Naive thymus-derived CD8-positive, alpha-beta T cell (primary cell): ENCODE results near the gene SSBP2. TPM values are rescaled to one million over a fixed set of nuclear protein-coding genes. Genes with fewer than 3 reads are reported as not detected.

Experiments
- ATAC-seq, 2 donors: fragments of 150-1000 bp; cut with Tn5 transposase in 1 of 2; sonication (Bioruptor Pico), chemical (Tn5 transposase) in 1 of 2; 1 replicate in 1 of 2; 2 replicates in 1 of 2; pipeline ENCODE4 v1.10.0; 2021; ENCODE audit warnings: mild to moderate bottlenecking in 2 of 2, moderate library complexity in 2 of 2
- POLR2A ChIA-PET: fragments of 350-600 bp; sonication (Branson Sonifier 250); formaldehyde crosslinking; loops from one replicate; lab custom pipeline; 2021; ENCODE audit warnings: antibody characterized with exemption; lab: Charles Lee
- DNase-seq, 10 donors: peaks; one replicate each; pipeline versions ENCODE4 v3.0.0 to v3.0.0-alpha.2; 2020 to 2022
- H3K27ac Mint-ChIP-seq, 10 donors: one replicate each; pipeline ENCODE4 v1.8.0; 2020 to 2022; ENCODE audit warnings: mild to moderate bottlenecking in 10 of 10, mixed read lengths in 10 of 10, moderate library complexity in 4 of 10, inconsistent platforms in 1 of 10
- H3K27me3 Mint-ChIP-seq, 5 donors: one replicate each; pipeline ENCODE4 v1.8.0; 2021 to 2022; ENCODE audit warnings: mixed read lengths in 5 of 5
- H3K36me3 Mint-ChIP-seq, 3 donors: one replicate each; pipeline ENCODE4 v1.8.0; 2020 to 2022; ENCODE audit warnings: mixed read lengths in 3 of 3, mild to moderate bottlenecking in 2 of 3, inconsistent platforms in 1 of 3
- H3K4me1 Mint-ChIP-seq, 4 donors: one replicate each; pipeline ENCODE4 v1.8.0; 2021 to 2022; ENCODE audit warnings: mixed read lengths in 4 of 4
- H3K4me3 Mint-ChIP-seq, 10 donors: one replicate each; pipeline ENCODE4 v1.8.0; 2020 to 2022; ENCODE audit warnings: mild to moderate bottlenecking in 10 of 10, mixed read lengths in 10 of 10, moderate library complexity in 6 of 10, inconsistent platforms in 1 of 10
- H3K9me3 Mint-ChIP-seq, 9 donors: one replicate each; pipeline ENCODE4 v1.8.0; 2020 to 2022; ENCODE audit warnings: mixed read lengths in 9 of 9, mild to moderate bottlenecking in 3 of 9, inconsistent platforms in 1 of 9, moderate library complexity in 1 of 9
- polyA plus RNA-seq, 3 donors: library from polyadenylated mRNA; unstranded; fragments of 300-500 nt; fragmentation: Illumina TruSeq; gene quantifications; one replicate each; pipeline ENCODE4 v1.2.3, GENCODE V29; 2021
- total RNA-seq, 8 experiments: library from RNA in 2 of 8; stranded (reverse) in 2 of 8; gene quantifications; one replicate each; pipeline ENCODE4 v1.2.3 and lab custom pipeline; 2021 to 2026

Gene SSBP2
- total and polyA plus RNA-seq, 5 experiments from 2014 or later, result 36.4 to 43.8 (median 40.2) TPM

DNA sequence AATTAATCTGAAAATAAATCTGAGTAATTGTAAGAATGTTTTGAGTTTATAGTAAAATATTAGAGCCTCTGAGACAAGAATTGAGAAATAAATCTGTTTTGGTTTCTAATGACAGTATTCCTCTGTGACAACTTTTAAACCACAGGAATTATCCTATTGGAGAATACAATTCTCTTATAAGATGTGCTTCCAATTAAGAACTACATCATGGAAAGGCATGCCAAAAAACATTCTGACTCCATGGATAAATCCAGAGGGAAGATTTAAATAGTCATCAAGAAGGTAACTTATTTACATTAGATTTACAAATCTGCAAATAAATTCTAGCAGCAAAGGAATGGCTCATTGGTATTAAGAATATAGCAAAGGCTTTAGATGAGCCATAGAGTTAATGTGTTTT, 178.7 kb downstream of the SSBP2 start:
- peaks cover 17 to 51% (median 47%) of the 10 kb centered on the region in 3 donors for H3K36me3 Mint-ChIP-seq
- no peak overlapping the region for H3K27ac Mint-ChIP-seq
- DNase-seq (no peak), ATAC-seq (no peak)
- no peak overlapping the region for H3K4me3 Mint-ChIP-seq
- H3K9me3 Mint-ChIP-seq, result peaks cover 0 to 15% (median 4%) of the 10 kb centered on the region in 9 donors
- H3K4me1 Mint-ChIP-seq, result peaks cover 5 to 14% (median 10%) of the 10 kb centered on the region in 4 donors
- POLR2A ChIA-PET, result no interaction called here
- H3K27me3 Mint-ChIP-seq, result no peaks in the 10 kb centered on the region

DNA sequence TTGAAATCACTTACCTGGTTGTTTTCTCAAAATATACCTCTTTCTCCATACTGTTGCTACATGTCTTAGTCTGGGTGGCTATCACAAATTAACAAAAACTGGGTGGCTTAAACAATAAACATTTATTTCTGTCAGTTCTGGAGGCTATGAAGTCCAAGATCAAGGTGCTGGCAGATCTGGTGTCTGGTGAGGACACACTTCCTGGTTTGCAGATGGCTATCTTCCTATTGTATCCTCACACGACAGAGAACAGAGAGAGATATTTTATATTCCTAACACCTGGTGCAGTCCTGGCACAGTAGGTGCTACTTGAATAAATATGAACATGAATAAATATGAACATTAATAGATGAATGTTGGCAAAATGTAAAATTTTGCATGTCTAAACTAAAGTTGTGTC, 192.7 kb downstream of the SSBP2 start:
- no peaks in the 10 kb centered on the region for H3K27me3 Mint-ChIP-seq
- H3K4me3 Mint-ChIP-seq, result no peak overlapping the region
- peaks cover 0 to 3% (median 0%) of the 10 kb centered on the region in 9 donors for H3K9me3 Mint-ChIP-seq
- DNase-seq (no peak), ATAC-seq (no peak)
- H3K4me1 Mint-ChIP-seq, result peaks cover 10 to 29% (median 13%) of the 10 kb centered on the region in 4 donors
- no peak overlapping the region for H3K27ac Mint-ChIP-seq
- H3K36me3 Mint-ChIP-seq, result peaks cover 0 to 6% (median 0%) of the 10 kb centered on the region in 3 donors
- POLR2A ChIA-PET, result no interaction called here

DNA sequence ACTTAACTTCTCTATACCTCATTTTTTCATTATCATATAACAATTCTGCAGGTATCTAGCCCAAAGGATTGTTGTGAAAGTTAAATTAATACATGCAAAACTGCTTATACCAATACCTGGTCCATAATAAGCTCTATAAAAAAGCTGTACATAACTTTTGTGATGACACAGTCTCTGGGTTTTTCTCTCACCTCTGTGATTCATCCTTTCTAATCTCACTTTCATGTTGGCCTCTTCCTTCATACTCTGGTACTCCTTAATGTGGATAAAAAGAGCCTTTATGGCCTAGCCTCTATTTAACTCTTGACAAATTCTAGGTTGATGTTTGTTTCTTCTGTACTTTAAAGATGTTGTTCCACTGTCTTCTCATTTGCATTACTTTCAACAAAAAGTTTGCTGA, 194.1 kb downstream of the SSBP2 start:
- H3K27me3 Mint-ChIP-seq, result no peaks in the 10 kb centered on the region
- peaks cover 0 to 2% (median 0%) of the 10 kb centered on the region in 3 donors for H3K36me3 Mint-ChIP-seq
- peaks cover 10 to 27% (median 14%) of the 10 kb centered on the region in 4 donors for H3K4me1 Mint-ChIP-seq
- H3K4me3 Mint-ChIP-seq, result no peak overlapping the region
- H3K27ac Mint-ChIP-seq, result no peak overlapping the region
- DNase-seq (no peak), ATAC-seq (no peak)
- POLR2A ChIA-PET, result no interaction called here
- H3K9me3 Mint-ChIP-seq, result no peaks in the 10 kb centered on the region

DNA sequence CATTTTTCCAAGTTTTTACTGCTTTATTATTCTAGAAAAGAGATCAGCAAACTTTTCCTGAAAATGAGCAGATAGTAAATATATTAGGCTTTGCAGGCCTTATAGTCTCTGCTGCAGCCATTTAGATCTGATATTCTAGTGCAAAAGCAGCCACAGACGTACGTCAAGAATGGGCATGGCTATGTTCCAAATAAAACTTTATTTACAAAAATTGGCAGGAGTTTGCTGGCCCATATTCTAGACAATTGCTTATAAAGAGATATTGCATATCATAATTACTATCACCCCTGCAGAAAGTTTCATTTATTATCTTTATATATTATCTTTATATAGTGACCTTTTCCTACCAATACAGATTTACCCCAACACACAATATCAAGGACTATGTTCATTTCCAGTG, 195.0 kb downstream of the SSBP2 start:
- DNase-seq, result no peak
- Mint-ChIP-seq H3K27ac (no peak overlapping the region), H3K9me3 (no peaks in the 10 kb centered on the region), H3K27me3 (no peaks in the 10 kb centered on the region), H3K36me3 (peaks cover 0 to 2% (median under 1%) of the 10 kb centered on the region in 3 donors), H3K4me1 (peaks cover 10 to 27% (median 14%) of the 10 kb centered on the region in 4 donors), H3K4me3 (no peak overlapping the region)
- POLR2A ChIA-PET, result no interaction called here
- no peak for ATAC-seq

DNA sequence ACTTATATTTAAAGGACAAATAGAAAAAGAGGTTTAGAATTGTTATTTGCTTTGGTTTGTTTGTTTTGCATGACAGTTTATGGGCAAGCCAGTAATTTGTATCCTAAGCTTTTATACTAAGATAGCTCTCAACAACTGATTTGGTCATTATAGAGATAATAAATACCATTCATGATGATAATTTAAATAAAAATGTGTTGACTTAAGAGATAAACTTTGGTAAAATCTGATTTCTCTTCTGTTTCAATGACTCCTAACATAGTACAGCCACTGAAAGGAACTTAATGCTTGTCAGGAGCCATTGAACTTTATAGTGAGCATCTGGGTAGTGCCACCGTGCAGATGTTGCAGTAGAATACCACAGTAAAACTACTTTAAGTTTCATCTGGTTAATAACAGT, 196.2 kb downstream of the SSBP2 start:
- Mint-ChIP-seq H3K27ac (no peak overlapping the region), H3K4me1 (peaks cover 10 to 27% (median 14%) of the 10 kb centered on the region in 4 donors), H3K27me3 (no peaks in the 10 kb centered on the region), H3K4me3 (no peak overlapping the region), H3K9me3 (no peaks in the 10 kb centered on the region), H3K36me3 (peaks cover 0 to 8% (median 7%) of the 10 kb centered on the region in 3 donors)
- ATAC-seq, result no peak
- no peak for DNase-seq
- POLR2A ChIA-PET, result no interaction called here

DNA sequence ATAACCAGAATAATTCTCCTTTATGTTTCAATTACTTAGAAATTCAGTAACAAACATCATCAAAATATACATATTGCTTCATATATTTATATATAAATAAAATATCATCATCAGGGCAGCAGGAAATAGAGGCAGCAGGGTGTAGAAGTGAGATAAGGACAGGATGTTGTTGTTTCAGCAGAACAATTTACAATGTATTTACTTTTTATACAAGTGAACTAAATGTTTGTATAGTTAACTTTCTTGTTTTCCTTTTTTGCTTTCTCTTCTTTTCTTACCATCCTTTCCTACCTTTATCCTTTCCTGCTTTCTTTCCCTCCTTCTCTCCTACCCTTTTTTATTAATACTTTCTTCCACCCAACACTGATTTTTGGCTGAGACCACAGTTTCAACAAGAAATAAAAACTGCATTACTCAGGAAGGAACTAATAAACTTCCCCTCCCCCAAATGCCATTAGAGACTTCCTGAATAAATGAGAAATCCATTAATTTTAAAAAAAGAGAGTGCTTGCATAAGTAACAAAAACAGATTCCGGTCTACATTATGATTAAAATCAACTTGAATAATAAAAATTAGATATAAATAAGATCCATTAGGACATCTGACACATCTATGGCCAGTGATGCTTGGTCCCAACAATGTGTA, 197.2 kb downstream of the SSBP2 start:
- ATAC-seq (no peak), DNase-seq (no peak)
- Mint-ChIP-seq H3K4me3 (no peak overlapping the region), H3K27ac (peak overlapping the region in 2 of 10 donors; percentile 6 to 27), H3K4me1 (peaks cover 13 to 27% (median 14%) of the 10 kb centered on the region in 4 donors), H3K9me3 (peaks cover 0 to 4% (median 0%) of the 10 kb centered on the region in 9 donors), H3K27me3 (no peaks in the 10 kb centered on the region), H3K36me3 (peaks cover 0 to 12% (median 9%) of the 10 kb centered on the region in 3 donors)
- POLR2A ChIA-PET, result no interaction called here

DNA sequence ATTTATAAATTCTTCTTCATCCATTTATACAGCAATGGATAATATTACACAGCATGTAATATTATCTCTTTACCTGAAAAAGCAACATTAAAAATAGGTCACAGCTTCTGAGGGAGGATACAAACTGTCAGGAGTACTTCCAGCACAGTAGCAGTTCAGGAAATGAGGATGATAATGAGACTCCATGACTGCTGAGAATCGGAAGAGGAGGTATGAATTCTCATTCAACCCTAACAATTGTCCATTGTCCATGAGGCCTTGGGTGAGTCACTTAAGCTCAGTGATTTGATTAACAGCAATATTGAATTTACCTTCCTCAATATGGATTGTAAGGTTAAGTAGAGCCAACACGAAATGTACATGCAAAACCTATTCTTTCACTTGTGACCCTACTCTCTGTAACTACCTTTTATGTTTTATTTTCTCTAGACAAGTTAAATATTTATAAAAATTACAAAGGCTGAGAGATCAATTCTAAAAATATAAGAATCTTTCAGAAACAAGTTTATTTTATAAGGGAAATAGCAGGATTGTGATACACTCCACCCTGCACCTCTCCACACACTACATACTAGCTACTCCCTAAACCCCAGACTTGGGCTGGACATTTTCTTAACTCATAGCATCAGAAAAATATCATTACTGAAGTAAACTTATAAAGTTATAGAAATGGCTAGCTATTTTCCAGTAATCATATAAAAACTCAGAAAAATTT, 197.9 kb downstream of the SSBP2 start:
- DNase-seq (no peak), ATAC-seq (no peak)
- Mint-ChIP-seq H3K4me3 (no peak overlapping the region), H3K4me1 (peaks cover 8 to 21% (median 10%) of the 10 kb centered on the region in 4 donors), H3K27me3 (no peaks in the 10 kb centered on the region), H3K27ac (no peak overlapping the region), H3K36me3 (peaks cover 0 to 16% (median 12%) of the 10 kb centered on the region in 3 donors), H3K9me3 (peaks cover 0 to 4% (median 0%) of the 10 kb centered on the region in 9 donors)
- POLR2A ChIA-PET, result no interaction called here

DNA sequence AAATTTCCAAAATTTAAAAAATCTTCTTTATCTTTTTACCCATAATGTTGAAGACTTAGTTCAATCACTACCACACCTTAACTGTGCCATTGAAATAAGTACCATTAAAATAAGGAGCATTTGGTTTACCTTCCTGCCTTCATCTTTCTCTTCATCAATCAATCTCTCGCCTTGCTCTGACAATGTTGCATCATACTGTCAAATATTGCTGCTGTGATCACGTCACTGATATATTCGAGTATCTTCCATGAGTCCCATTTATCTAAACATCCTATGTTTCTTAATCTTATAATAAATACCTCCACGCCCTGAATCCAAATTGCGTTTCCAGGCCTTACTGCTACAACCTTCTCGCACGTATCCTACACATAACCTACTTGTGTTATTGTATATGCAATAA, 201.8 kb downstream of the SSBP2 start:
- no peak for DNase-seq
- H3K36me3 Mint-ChIP-seq, result peaks cover 0 to 27% (median 14%) of the 10 kb centered on the region in 3 donors
- H3K27me3 Mint-ChIP-seq, result no peaks in the 10 kb centered on the region
- POLR2A ChIA-PET, result no interaction called here
- H3K9me3 Mint-ChIP-seq, result peaks cover 0 to 4% (median 0%) of the 10 kb centered on the region in 9 donors
- H3K4me3 Mint-ChIP-seq, result no peak overlapping the region
- H3K4me1 Mint-ChIP-seq, result peaks cover 2 to 8% (median 5%) of the 10 kb centered on the region in 4 donors
- no peak for ATAC-seq
- H3K27ac Mint-ChIP-seq, result no peak overlapping the region

DNA sequence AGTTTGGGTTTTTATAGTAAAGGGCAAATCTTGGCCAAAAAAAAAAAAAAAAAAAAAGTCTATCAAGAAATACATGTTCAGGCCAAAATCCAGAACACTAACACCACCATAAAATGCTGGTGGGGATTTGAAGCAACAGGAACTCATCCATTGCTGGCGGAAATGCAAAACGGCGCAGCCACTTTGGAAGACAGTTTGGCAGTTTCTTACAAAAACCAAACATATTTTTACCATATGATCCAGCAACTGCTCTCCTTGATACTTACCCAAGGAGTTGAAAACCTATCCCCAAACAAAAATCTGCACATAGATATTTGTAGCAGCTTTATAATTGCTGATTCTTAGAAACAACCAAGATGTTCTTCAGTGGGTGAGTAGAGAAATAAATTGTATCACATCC, 203.9 kb downstream of the SSBP2 start:
- ATAC-seq (no peak), DNase-seq (no peak)
- no peak overlapping the region for H3K4me3 Mint-ChIP-seq
- no peaks in the 10 kb centered on the region for H3K27me3 Mint-ChIP-seq
- no peak overlapping the region for H3K27ac Mint-ChIP-seq
- peaks cover 0 to 6% (median under 1%) of the 10 kb centered on the region in 4 donors for H3K4me1 Mint-ChIP-seq
- H3K36me3 Mint-ChIP-seq, result peaks cover 0 to 37% (median 17%) of the 10 kb centered on the region in 3 donors
- POLR2A ChIA-PET, result no interaction called here
- H3K9me3 Mint-ChIP-seq, result peaks cover 0 to 10% (median 0%) of the 10 kb centered on the region in 9 donors

DNA sequence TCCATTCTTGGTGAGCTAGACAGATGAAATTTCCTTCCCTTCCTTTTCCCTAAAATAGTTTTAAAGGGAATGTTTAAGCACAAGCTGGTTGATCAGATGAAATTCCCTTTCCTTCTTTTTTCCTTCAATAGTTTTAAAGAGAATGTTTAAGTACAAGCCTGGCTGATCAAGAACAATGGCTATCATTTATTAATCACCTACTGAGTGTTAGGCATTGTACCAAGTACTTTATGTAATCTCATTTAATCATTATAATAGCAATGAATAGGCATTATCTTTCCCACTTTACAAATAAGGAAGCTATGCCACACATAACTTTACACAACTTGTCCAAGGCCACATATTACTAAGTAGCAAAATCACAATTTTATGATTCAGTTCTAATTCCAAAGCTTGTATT, 205.0 kb downstream of the SSBP2 start:
- Mint-ChIP-seq H3K4me1 (peaks cover 2 to 8% (median 4%) of the 10 kb centered on the region in 4 donors), H3K4me3 (no peak overlapping the region), H3K27me3 (no peaks in the 10 kb centered on the region), H3K36me3 (peaks cover 0 to 41% (median 17%) of the 10 kb centered on the region in 3 donors), H3K27ac (no peak overlapping the region), H3K9me3 (peaks cover 0 to 10% (median 0%) of the 10 kb centered on the region in 9 donors)
- POLR2A ChIA-PET, result no interaction called here
- no peak for DNase-seq
- ATAC-seq, result no peak

DNA sequence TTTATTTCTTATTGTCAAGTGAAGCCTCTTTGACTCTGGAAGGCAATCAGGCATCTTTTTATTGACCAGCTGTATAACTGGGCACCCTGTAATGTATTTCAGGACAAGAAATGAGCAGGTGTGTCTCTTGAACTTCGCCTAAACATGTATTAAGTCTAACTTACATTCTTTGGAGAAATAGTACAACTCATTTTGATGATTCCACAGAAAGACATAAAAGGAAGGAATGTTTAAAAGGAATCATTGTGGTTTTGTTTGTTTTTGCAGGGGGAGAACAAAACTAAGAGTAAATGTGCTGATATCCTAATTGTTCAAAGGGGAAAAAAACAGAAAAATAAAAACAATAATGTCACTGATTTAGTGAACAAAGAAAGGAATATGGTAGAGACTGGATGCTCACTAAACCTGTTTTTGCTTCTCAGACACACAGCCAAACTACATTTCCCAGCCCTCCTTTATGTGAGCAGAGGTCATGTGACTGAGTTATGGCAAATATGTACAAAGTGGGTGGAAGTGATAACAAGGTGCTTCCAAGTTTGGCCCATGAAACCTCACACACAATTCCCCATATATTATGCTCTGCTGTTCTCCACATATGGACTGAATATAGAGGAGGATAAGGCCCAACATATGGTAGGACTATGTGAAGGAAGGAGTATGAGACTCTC, 206.4 kb downstream of the SSBP2 start:
- no peak overlapping the region for H3K4me3 Mint-ChIP-seq
- H3K4me1 Mint-ChIP-seq, result peaks cover 9 to 15% (median 11%) of the 10 kb centered on the region in 4 donors
- DNase-seq (no peak), ATAC-seq (no peak)
- H3K27me3 Mint-ChIP-seq, result no peaks in the 10 kb centered on the region
- peaks cover 0 to 47% (median 8%) of the 10 kb centered on the region in 3 donors for H3K36me3 Mint-ChIP-seq
- peak overlapping the region in 1 of 10 donors; percentile 34 for H3K27ac Mint-ChIP-seq
- POLR2A ChIA-PET, result no interaction called here
- peaks cover 0 to 10% (median 0%) of the 10 kb centered on the region in 9 donors for H3K9me3 Mint-ChIP-seq

DNA sequence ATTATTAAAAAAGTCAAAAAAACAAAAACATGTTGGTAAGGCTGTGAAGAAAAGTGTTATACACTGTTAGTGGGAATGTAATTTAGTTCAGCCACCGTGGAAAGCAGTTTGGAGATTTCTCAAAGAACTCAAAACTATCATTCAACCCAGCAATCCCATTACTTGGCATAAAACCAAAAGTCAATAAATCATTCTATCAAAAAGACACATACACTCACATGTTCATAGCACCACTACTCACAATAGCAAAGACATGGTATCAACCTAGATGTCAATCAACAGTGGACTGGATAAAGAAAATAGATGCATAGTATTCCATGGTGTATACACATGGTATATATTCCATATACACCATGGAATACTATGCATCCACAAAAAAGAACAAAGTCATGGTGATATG, 208.7 kb downstream of the SSBP2 start:
- Mint-ChIP-seq H3K27ac (peak overlapping the region in 1 of 10 donors; percentile 3), H3K27me3 (no peaks in the 10 kb centered on the region), H3K4me1 (peaks cover 21 to 35% (median 34%) of the 10 kb centered on the region in 4 donors), H3K36me3 (peaks cover 0 to 33% (median 2%) of the 10 kb centered on the region in 3 donors), H3K4me3 (no peak overlapping the region), H3K9me3 (peaks cover 0 to 10% (median 0%) of the 10 kb centered on the region in 9 donors)
- DNase-seq, result no peak
- ATAC-seq, result no peak
- POLR2A ChIA-PET, result no interaction called here
